C4-2B (cell line): Measurements from ENCODE around the gene MRPL24.

Experiments used
- CTCF ChIP-seq: fragments of 450-650 bp; conservative IDR thresholded peaks from 2 replicates; pipeline ENCODE4 v1.5.1; 2017; ENCODE audit warnings: mild to moderate bottlenecking
- ZFX ChIP-seq: fragments of 450-650 bp; IDR thresholded peaks from 2 replicates; pipeline ENCODE4 v1.6.1; 2017

- TF ChIP-seq CTCF (no peak), ZFX (no peak)
Measured at GRCh38 chr1:156756355-156756754, 15.5 kb upstream of the MRPL24 start.
